HEK293 (cell line): ENCODE results near the gene CDC42SE1.

Experiments
- SP3 ChIP-seq: fragments of 450-650 bp; formaldehyde crosslinking; IDR thresholded peaks from 2 replicates; pipeline ENCODE4 v1.5.1; 2016; ENCODE audit warnings: missing biosample characterization, missing genetic modification characterization
- ZBTB20 ChIP-seq: fragments of 450-650 bp; formaldehyde crosslinking; IDR thresholded peaks from 2 replicates; pipeline ENCODE4 v1.5.1; 2016; ENCODE audit warnings: missing biosample characterization, missing genetic modification characterization
- ZNF138 ChIP-seq: fragments of 450-650 bp; formaldehyde crosslinking; IDR thresholded peaks from 2 replicates; pipeline ENCODE4 v1.5.1; 2016; ENCODE audit warnings: missing biosample characterization, missing genetic modification characterization, borderline replicate concordance
- ZNF211 ChIP-seq: fragments of 450-650 bp; formaldehyde crosslinking; IDR thresholded peaks from 2 replicates; pipeline ENCODE4 v1.5.1; 2016; ENCODE audit warnings: low read depth, missing biosample characterization, missing genetic modification characterization
- ZNF354C ChIP-seq: fragments of 450-650 bp; formaldehyde crosslinking; IDR thresholded peaks from 2 replicates; pipeline ENCODE4 v1.5.1; 2016; ENCODE audit warnings: missing biosample characterization, missing genetic modification characterization, low read depth, borderline replicate concordance
- TF ChIP-seq, protein P1 (sequence below): fragments of 450-650 bp; formaldehyde crosslinking; IDR thresholded peaks from 2 replicates; pipeline ENCODE4 v1.5.1; 2016; ENCODE audit warnings: missing biosample characterization, missing genetic modification characterization

DNA sequence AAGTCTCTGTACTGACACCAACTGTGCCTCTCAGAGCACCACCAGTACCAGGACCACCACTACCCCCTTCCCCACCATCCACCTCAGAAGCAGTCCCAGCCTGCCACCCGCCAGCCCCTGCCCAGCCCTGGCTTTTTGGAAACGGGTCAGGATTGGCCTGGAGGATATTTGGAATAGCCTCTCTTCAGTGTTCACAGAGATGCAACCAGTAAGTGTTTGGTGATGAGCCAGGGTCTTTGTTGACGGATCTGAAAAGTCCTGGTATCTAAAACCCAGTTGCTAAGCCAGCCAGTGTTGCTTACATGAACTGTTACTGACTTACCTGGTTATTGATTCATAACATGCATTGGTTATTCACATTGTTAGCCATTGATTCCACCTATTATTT is 10.8 kb downstream of the CDC42SE1 start:
- TF ChIP-seq, protein P1, sequence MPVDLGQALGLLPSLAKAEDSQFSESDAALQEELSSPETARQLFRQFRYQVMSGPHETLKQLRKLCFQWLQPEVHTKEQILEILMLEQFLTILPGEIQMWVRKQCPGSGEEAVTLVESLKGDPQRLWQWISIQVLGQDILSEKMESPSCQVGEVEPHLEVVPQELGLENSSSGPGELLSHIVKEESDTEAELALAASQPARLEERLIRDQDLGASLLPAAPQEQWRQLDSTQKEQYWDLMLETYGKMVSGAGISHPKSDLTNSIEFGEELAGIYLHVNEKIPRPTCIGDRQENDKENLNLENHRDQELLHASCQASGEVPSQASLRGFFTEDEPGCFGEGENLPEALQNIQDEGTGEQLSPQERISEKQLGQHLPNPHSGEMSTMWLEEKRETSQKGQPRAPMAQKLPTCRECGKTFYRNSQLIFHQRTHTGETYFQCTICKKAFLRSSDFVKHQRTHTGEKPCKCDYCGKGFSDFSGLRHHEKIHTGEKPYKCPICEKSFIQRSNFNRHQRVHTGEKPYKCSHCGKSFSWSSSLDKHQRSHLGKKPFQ (tag by site-specific recombination), result no peak
- TF ChIP-seq SP3 (tag by site-specific recombination) (no peak), ZNF354C (tag by site-specific recombination) (no peak), ZNF211 (no peak), ZBTB20 (tag by site-specific recombination) (no peak), ZNF138 (tag by site-specific recombination) (no peak)
